GM23338 (cell line): ENCODE data around the gene IGFL3. TPM values are rescaled to one million over a fixed set of nuclear protein-coding genes. Genes with fewer than 3 reads are reported as not detected.
"Not testable (repeated sequence)": the region's sequence is repeated elsewhere in the genome, so short reads cannot be mapped to it uniquely, and the experiment has no call there.

ENCODE experiments used
- ATAC-seq: fragments of 200-7000 bp; cut with Tn5 transposase; 3 replicates; pipeline ENCODE4 v1.9.1; 2020
- DNase-seq: peaks from one replicate; pipeline ENCODE4 v3.0.0-alpha.2; 2015; ENCODE audit warnings: low spot score
- H2AFZ ChIP-seq: fragments of 200-600 bp; sonication (generic); 2 replicates; pipeline ENCODE4 v1.8.0; 2016; ENCODE audit warnings: antibody characterized with exemption, mild to moderate bottlenecking, moderate library complexity
- H3F3A ChIP-seq: fragments of 200-600 bp; sonication (generic); replicated peaks from 2 replicates; pipeline ENCODE4 v1.8.0; 2017; ENCODE audit warnings: antibody characterized with exemption, mixed run types, low read depth
- H3K27ac ChIP-seq: fragments of 200-600 bp; sonication (generic); 2 replicates; pipeline ENCODE4 v1.6.1; 2016; ENCODE audit warnings: low read depth
- H3K27me3 ChIP-seq: fragments of 200-600 bp; sonication (generic); 2 replicates; pipeline ENCODE4 v1.8.0; 2016; ENCODE audit warnings: mild to moderate bottlenecking, mixed run types, moderate library complexity; ENCODE audit not compliant: insufficient read depth
- H3K36me3 ChIP-seq: fragments of 200-600 bp; sonication (generic); 2 replicates; pipeline ENCODE4 v1.8.0; 2016; ENCODE audit warnings: mild to moderate bottlenecking; ENCODE audit not compliant: insufficient read depth
- H3K4me1 ChIP-seq: fragments of 200-600 bp; sonication (generic); 2 replicates; pipeline ENCODE4 v1.8.0; 2016; ENCODE audit warnings: mild to moderate bottlenecking, moderate library complexity; ENCODE audit not compliant: insufficient read depth
- H3K4me2 ChIP-seq: fragments of 200-600 bp; sonication (generic); 2 replicates; pipeline ENCODE4 v1.7.1; 2017; ENCODE audit warnings: mixed run types
- H3K4me3 ChIP-seq: fragments of 200-600 bp; sonication (generic); 2 replicates; pipeline ENCODE4 v1.6.1; 2016; ENCODE audit warnings: mixed run types
- H3K79me2 ChIP-seq: fragments of 200-600 bp; sonication (generic); replicated peaks from 2 replicates; pipeline ENCODE4 v1.8.0; 2017; ENCODE audit warnings: mild to moderate bottlenecking; ENCODE audit not compliant: insufficient read depth
- H3K9me2 ChIP-seq: fragments of 200-600 bp; sonication (generic); 2 replicates; pipeline ENCODE4 v1.8.0; 2017; ENCODE audit not compliant: insufficient read depth
- H4K20me1 ChIP-seq: fragments of 200-600 bp; sonication (generic); replicated peaks from 2 replicates; pipeline ENCODE4 v1.8.0; 2017; ENCODE audit warnings: mild to moderate bottlenecking; ENCODE audit not compliant: insufficient read depth
- H3K27ac Mint-ChIP-seq: 2 replicates; pipeline ENCODE4 v1.8.0; 2020; ENCODE audit warnings: inconsistent platforms, mild to moderate bottlenecking, moderate library complexity, mixed read lengths
- H3K27me3 Mint-ChIP-seq: 3 replicates; pipeline ENCODE4 v1.8.0; 2022; ENCODE audit warnings: low read depth, mild to moderate bottlenecking, moderate library complexity, mixed read lengths, inconsistent platforms; ENCODE audit not compliant: insufficient read depth, poor library complexity
- H3K36me3 Mint-ChIP-seq: 3 replicates; pipeline ENCODE4 v1.8.0; 2021; ENCODE audit warnings: low read depth, mild to moderate bottlenecking, inconsistent platforms, moderate library complexity, mixed read lengths
- H3K4me1 Mint-ChIP-seq: 3 replicates; pipeline ENCODE4 v1.8.0; 2020; ENCODE audit warnings: mild to moderate bottlenecking, inconsistent platforms, mixed read lengths
- H3K4me3 Mint-ChIP-seq: 3 replicates; pipeline ENCODE4 v1.8.0; 2021; ENCODE audit warnings: moderate library complexity, mild to moderate bottlenecking, inconsistent platforms, mixed read lengths
- H3K9me3 Mint-ChIP-seq: 3 replicates; pipeline ENCODE4 v1.8.0; 2020; ENCODE audit warnings: moderate library complexity, mild to moderate bottlenecking, inconsistent platforms, mixed read lengths
- CREB1 ChIP-seq: fragments of 250-450 bp; sonication (Bioruptor Pico); IDR thresholded peaks from 2 replicates; pipeline ENCODE4 v1.5.0; 2020; ENCODE audit warnings: low read depth, mild to moderate bottlenecking, moderate library complexity
- EZH2phosphoT487 ChIP-seq: fragments of 200-600 bp; sonication (generic); IDR thresholded peaks from one replicate; pipeline ENCODE4 v1.8.1; 2018; ENCODE audit warnings: antibody characterized with exemption; ENCODE audit not compliant: unreplicated experiment
- JUNB ChIP-seq: IDR thresholded peaks from one replicate; pipeline ENCODE4 v1.6.1; 2016; ENCODE audit warnings: antibody characterized with exemption; ENCODE audit not compliant: unreplicated experiment
- NANOG ChIP-seq: IDR thresholded peaks from 2 replicates; pipeline ENCODE4 v1.6.1; 2016; ENCODE audit warnings: antibody characterized with exemption, borderline replicate concordance
- POLR2AphosphoS5 ChIP-seq: IDR thresholded peaks from 2 replicates; pipeline ENCODE4 v1.6.1; 2016; ENCODE audit warnings: antibody characterized with exemption, low read depth
- STAT1 ChIP-seq: IDR thresholded peaks from one replicate; pipeline ENCODE4 v1.6.1; 2016; ENCODE audit warnings: antibody characterized with exemption; ENCODE audit not compliant: unreplicated experiment
- ZNF114 ChIP-seq: fragments of 250-450 bp; sonication (Bioruptor Pico); IDR thresholded peaks from 2 replicates; pipeline ENCODE4 v1.5.0; 2020; ENCODE audit warnings: mild to moderate bottlenecking, moderate library complexity
- ZNF331 ChIP-seq: fragments of 250-450 bp; sonication (Bioruptor Pico); IDR thresholded peaks from 2 replicates; pipeline ENCODE4 v1.5.0; 2020; ENCODE audit warnings: low read depth, mild to moderate bottlenecking, moderate library complexity
- polyA plus RNA-seq: library from polyadenylated mRNA; unstranded; fragments of >200 nt; fragmentation: Nextera tagmentation; extraction: Ambion mirVana; gene quantifications from 2 replicates; pipeline ENCODE4 v1.2.1, GENCODE V29; 2016
- total RNA-seq: library from RNA; depleted of rRNA; stranded (reverse); fragments of >200 nt; shearing (Covaris generic); gene quantifications from 2 replicates; pipeline ENCODE4 v1.2.3, GENCODE V29; 2014
- TF ChIP-seq, protein P1 (sequence below): fragments of 250-450 bp; sonication (Bioruptor Pico); IDR thresholded peaks from 2 replicates; pipeline ENCODE4 v1.5.0; 2020; ENCODE audit warnings: mild to moderate bottlenecking, moderate library complexity
- TF ChIP-seq, protein P2 (sequence below): IDR thresholded peaks from 2 replicates; pipeline ENCODE4 v1.6.1; 2016; ENCODE audit warnings: antibody characterized with exemption

IGFL3 gene
- total and polyA plus RNA-seq, 2 experiments from 2014 or later = not detected

GRCh38 chr19:46107371-46107770, 17.1 kb downstream of the IGFL3 start:
- Histone ChIP-seq H3K9me2 (no peaks in the 10 kb centered on the region), H3K4me3 (no peak overlapping the region), H4K20me1 (no peaks in the 10 kb centered on the region), H3K27me3 (no peaks in the 10 kb centered on the region), H3K4me1 (no peaks in the 10 kb centered on the region), H3K36me3 (no peaks in the 10 kb centered on the region), H2AFZ (no peak overlapping the region), H3K4me2 (no peak overlapping the region), H3K27ac (no peak overlapping the region), H3K79me2 (no peaks in the 10 kb centered on the region), H3F3A (no peaks in the 10 kb centered on the region)
- no peak for TF ChIP-seq ZNF114 (CRISPR knock-in tag)
- Mint-ChIP-seq H3K9me3 (no peaks in the 10 kb centered on the region; the same call in 2 of the 3 replicates), H3K4me1 (no peaks in the 10 kb centered on the region), H3K27me3 (no peaks in the 10 kb centered on the region), H3K4me3 (no peak overlapping the region), H3K27ac (no peak overlapping the region), H3K36me3 (no peaks in the 10 kb centered on the region)
- ATAC-seq (no peak), DNase-seq (no peak)

DNA sequence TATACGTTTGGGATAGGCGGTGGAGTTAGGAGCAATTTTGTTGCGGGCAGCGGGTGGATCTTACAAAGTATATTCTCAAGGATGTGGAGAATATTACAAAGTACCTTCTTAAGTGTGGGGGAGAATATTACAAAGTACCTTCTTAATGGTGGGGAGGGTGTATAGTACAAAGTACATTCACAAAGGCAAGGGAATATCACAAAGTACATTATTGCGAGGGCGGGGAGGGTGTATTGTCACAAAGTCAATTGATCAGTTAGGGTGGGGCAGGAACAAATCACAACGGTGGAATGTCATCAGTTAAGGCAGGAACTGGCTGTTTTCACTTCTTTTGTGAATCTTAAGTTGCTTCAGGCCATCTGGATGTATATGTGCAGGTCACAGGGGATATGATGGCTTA, 22.2 kb downstream of the IGFL3 start:
- not testable (repeated sequence) for ATAC-seq, H3K27me3 ChIP-seq, H3K36me3 Mint-ChIP-seq, H3K4me2 ChIP-seq, H3K27me3 Mint-ChIP-seq, H3K27ac ChIP-seq, H3K4me3 Mint-ChIP-seq, H3K4me1 ChIP-seq, H4K20me1 ChIP-seq, H3K27ac Mint-ChIP-seq, H3K4me3 ChIP-seq, H3F3A ChIP-seq, H3K36me3 ChIP-seq, H3K9me2 ChIP-seq, DNase-seq, H3K9me3 Mint-ChIP-seq, H3K79me2 ChIP-seq, H2AFZ ChIP-seq
- H3K4me1 Mint-ChIP-seq = peaks cover 12% of the 10 kb centered on the region; the same call in 2 of the 3 replicates

DNA sequence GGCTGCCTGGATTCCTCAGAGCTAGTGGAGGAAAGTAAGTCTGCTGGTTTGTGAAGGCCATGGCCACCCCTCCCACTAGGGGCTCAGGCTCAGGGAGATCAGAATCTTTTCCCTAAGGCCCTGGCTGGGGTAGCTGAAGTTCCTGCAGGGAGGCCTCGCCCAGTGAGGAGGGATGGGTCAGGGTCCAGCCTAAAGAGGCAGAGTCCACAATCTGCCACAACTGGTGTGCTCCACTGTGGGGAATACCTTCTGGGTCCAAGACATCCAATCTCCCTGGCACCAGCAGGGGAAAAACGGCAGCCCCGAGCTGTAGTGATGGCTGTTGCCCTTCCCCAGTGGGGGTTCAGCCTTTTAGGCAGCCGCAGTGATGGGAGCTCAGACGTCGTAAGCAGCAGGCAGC, 23.2 kb downstream of the IGFL3 start:
- H4K20me1 ChIP-seq = no peaks in the 10 kb centered on the region
- no peaks in the 10 kb centered on the region for H3K4me1 ChIP-seq
- DNase-seq (peak; percentile 38), ATAC-seq (peak; percentile 85)
- Mint-ChIP-seq H3K4me3 (no peak overlapping the region), H3K9me3 (peaks cover 6% of the 10 kb centered on the region), H3K27ac (no peak overlapping the region), H3K4me1 (peaks cover 12% of the 10 kb centered on the region; the same call in 2 of the 3 replicates), H3K36me3 (no peaks in the 10 kb centered on the region), H3K27me3 (no peaks in the 10 kb centered on the region)
- H3K36me3 ChIP-seq = no peaks in the 10 kb centered on the region
- no peak overlapping the region for H3K4me3 ChIP-seq
- H3K27ac ChIP-seq = no peak overlapping the region
- peak overlapping the region; percentile 52; the same call in 1 of the 2 replicates for H2AFZ ChIP-seq
- H3K4me2 ChIP-seq = no peak overlapping the region
- H3K27me3 ChIP-seq = no peaks in the 10 kb centered on the region
- no peaks in the 10 kb centered on the region; the same call in 1 of the 2 replicates for H3K9me2 ChIP-seq
- no peaks in the 10 kb centered on the region for H3K79me2 ChIP-seq
- H3F3A ChIP-seq = no peaks in the 10 kb centered on the region
- TF ChIP-seq, protein P1, sequence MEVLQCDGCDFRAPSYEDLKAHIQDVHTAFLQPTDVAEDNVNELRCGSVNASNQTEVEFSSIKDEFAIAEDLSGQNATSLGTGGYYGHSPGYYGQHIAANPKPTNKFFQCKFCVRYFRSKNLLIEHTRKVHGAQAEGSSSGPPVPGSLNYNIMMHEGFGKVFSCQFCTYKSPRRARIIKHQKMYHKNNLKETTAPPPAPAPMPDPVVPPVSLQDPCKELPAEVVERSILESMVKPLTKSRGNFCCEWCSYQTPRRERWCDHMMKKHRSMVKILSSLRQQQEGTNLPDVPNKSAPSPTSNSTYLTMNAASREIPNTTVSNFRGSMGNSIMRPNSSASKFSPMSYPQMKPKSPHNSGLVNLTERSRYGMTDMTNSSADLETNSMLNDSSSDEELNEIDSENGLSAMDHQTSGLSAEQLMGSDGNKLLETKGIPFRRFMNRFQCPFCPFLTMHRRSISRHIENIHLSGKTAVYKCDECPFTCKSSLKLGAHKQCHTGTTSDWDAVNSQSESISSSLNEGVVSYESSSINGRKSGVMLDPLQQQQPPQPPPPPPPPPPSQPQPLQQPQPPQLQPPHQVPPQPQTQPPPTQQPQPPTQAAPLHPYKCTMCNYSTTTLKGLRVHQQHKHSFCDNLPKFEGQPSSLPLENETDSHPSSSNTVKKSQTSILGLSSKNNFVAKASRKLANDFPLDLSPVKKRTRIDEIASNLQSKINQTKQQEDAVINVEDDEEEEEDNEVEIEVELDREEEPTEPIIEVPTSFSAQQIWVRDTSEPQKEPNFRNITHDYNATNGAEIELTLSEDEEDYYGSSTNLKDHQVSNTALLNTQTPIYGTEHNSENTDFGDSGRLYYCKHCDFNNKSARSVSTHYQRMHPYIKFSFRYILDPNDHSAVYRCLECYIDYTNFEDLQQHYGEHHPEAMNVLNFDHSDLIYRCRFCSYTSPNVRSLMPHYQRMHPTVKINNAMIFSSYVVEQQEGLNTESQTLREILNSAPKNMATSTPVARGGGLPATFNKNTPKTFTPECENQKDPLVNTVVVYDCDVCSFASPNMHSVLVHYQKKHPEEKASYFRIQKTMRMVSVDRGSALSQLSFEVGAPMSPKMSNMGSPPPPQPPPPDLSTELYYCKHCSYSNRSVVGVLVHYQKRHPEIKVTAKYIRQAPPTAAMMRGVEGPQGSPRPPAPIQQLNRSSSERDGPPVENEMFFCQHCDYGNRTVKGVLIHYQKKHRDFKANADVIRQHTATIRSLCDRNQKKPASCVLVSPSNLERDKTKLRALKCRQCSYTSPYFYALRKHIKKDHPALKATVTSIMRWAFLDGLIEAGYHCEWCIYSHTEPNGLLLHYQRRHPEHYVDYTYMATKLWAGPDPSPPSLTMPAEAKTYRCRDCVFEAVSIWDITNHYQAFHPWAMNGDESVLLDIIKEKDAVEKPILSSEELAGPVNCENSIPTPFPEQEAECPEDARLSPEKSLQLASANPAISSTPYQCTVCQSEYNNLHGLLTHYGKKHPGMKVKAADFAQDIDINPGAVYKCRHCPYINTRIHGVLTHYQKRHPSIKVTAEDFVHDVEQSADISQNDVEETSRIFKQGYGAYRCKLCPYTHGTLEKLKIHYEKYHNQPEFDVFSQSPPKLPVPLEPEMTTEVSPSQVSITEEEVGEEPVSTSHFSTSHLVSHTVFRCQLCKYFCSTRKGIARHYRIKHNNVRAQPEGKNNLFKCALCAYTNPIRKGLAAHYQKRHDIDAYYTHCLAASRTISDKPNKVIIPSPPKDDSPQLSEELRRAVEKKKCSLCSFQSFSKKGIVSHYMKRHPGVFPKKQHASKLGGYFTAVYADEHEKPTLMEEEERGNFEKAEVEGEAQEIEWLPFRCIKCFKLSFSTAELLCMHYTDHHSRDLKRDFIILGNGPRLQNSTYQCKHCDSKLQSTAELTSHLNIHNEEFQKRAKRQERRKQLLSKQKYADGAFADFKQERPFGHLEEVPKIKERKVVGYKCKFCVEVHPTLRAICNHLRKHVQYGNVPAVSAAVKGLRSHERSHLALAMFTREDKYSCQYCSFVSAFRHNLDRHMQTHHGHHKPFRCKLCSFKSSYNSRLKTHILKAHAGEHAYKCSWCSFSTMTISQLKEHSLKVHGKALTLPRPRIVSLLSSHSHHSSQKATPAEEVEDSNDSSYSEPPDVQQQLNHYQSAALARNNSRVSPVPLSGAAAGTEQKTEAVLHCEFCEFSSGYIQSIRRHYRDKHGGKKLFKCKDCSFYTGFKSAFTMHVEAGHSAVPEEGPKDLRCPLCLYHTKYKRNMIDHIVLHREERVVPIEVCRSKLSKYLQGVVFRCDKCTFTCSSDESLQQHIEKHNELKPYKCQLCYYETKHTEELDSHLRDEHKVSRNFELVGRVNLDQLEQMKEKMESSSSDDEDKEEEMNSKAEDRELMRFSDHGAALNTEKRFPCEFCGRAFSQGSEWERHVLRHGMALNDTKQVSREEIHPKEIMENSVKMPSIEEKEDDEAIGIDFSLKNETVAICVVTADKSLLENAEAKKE (CRISPR knock-in tag) = no peak
- no peak for TF ChIP-seq EZH2phosphoT487
- TF ChIP-seq JUNB = no peak
- TF ChIP-seq ZNF331 (CRISPR knock-in tag) = no peak
- TF ChIP-seq POLR2AphosphoS5 = no peak
- TF ChIP-seq, protein P2, sequence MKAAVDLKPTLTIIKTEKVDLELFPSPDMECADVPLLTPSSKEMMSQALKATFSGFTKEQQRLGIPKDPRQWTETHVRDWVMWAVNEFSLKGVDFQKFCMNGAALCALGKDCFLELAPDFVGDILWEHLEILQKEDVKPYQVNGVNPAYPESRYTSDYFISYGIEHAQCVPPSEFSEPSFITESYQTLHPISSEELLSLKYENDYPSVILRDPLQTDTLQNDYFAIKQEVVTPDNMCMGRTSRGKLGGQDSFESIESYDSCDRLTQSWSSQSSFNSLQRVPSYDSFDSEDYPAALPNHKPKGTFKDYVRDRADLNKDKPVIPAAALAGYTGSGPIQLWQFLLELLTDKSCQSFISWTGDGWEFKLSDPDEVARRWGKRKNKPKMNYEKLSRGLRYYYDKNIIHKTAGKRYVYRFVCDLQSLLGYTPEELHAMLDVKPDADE = no peak
- TF ChIP-seq NANOG = no peak
- TF ChIP-seq STAT1 = no peak
- TF ChIP-seq CREB1 (CRISPR knock-in tag) = no peak
